Measurements from ENCODE around the gene SRD5A1.
"Not testable (repeated sequence)": the region's sequence is repeated elsewhere in the genome, so short reads cannot be mapped to it uniquely, and the experiment has no call there.

The SRD5A1 gene

DNA sequence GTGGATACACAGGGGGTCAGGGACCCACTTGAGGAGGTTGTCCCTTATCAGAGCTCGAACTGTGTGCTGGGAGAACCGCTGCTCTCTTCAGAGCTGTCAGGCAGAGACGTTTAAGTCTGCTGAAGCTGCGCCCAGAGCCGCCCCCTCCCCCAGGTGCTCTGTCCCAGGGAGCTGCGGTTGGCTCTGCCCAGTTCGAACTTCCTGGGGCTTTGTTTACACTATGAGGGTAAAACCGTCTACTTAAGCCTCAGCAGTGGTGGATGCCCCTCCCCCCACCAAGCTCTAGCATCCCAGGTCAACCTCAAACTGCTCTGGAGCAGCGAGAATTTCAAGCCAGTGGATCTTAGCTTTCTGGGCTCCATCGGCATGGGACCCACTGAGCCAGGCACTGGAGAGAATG, 15.9 kb downstream of the SRD5A1 start:
- DNase-seq, result no peak

DNA sequence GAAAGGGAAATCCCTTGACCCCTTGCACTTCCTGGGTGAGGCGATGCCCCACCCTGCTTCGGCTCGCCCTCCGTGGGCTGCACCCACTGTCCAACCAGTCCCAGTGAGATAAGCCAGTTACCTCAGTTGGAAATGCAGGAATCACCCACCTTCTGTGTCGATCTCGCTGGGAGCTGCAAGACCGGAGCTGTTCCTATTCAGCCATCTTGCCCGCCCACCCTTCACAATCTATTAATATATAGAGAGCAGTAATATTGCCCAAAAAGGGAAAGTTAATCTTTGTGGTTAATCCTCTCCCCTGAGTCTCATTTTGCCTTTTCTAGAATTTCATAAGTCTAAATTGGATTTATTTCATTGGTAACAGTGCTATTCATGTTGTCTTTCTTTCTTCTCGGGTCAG, 16.4 kb downstream of the SRD5A1 start:
- DNase-seq, result no peak

DNA sequence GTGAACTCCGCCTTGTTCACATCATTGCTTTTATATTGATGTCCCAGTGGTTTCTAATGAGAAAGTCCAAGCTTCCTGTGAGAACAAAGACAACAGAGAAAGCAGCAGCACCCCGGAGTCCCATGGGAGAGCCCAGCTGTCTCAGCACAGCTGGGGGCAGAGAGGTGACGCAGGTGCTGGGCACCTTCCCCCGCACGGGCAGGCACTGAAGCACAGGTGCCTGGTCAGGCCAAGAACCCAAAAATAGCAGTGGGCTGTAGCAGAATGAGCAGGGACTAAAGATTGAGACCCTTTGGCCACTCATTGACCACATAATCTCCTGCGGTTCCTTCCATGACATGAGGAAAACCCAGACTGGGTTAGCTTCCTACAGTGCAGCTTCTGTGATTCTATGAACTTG, 18.8 kb downstream of the SRD5A1 start:
- no peak for DNase-seq

DNA sequence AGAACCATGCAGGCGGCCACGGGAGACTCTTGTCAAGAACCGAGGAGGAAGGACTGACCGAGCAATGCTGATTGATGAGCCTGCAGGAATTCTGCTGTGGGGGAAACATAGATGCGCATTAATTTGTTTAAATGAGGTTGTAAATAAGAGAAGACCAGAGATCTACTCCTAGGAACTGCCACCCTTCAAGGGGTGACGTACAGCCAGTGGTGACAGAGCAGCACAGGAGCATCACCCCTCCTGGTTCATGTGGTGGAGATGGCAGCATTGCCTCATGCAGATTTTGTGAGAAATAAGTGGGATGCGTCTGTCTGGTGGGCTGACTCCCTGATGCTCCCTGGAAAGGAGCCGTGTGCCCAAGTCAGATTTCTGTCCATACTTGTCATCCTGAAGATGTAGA, 22.2 kb downstream of the SRD5A1 start:
- DNase-seq, result no peak

DNA sequence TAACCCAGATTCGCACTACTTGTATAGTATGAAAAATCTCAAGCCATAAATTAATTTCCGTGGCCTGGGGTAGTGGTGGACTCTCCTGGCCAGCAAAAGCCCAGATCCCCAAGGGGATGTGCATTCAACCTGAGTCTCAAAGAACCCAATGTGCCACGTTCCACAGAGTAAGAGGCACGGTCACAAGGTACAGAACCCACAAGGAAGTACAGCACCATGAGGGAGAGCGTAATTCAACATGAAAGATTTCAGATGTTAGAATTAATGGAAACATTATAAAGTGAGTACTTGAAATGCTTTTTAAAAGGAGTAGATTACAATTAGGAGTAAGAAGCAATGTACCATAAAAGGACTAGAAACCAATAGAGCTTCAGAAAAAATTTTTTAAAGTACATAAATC, 23.4 kb downstream of the SRD5A1 start:
- no peak for DNase-seq

DNA sequence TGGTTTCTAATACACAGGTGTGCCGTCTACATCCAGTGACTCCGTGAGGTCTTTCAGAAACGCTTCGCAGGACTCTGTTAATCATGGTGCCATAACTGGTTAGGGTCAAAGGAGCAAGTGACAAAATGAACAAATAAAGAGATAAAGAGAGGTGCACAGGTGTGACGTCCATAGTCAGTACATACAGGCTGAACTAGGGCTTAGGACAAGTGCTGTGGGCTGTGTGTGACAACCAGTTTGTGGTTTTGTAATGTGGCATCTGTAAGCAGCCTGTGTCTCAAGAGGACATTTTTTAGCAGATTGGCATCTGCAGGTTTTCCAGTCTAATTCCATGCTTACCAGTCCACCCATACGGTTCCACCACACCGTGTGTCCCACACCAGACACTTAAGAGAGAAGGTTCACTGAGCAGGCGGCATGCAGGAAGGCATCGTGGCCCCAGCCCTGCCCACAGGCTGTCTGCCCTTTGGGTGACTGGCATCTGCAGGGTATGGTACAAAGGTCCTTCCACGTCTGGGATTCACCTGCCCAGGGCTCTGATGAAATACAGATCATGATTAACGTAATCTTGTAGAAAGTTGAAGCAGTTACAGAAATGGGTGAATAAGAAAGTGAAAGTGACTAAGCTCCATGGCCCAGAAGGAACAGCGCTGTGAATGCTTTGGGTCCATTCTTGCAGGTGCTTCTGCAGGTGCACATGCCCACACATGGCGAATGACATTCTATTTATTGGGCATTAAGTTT, 26.9 kb downstream of the SRD5A1 start:
- DNase-seq, result no peak

DNA sequence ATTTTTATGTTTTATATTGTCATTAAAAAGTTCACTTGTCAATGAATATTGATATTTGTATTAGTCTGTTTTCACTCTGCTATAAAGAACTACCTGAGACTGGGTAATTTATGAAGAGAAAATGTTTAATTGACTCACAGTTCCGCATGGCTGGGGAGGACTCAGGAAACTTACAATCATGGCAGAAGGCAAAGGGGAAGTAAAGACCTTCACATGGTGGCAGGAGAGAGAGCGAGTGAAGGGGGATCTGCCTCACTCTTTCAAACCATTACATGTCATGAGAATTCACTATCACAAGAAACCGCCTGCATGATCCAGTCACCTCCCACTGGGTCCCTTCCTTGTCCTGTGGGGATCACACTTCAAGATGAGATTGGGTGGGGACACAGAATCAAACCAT, 27.4 kb downstream of the SRD5A1 start:
- no peak for DNase-seq

DNA sequence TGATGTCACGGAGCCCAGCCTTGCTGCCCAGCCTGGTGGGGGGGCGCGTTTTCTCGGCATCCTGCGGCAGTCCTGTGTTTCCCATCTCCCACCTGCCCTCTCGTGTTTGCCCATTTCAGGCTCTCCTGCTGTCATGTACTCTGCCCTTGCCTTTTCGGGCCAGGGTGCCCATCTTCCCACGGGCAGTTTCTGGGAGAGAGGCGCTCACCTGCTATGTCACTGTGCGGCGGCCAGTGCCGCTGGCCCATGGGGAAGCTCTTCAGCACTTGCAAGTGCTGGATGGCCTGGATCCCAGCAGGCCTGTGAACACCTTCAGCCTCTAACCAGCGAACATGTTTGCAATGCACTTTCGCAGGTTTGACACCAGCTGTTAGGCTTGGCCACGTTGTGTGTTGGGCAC, 33.5 kb downstream of the SRD5A1 start:
- no peak for DNase-seq

DNA sequence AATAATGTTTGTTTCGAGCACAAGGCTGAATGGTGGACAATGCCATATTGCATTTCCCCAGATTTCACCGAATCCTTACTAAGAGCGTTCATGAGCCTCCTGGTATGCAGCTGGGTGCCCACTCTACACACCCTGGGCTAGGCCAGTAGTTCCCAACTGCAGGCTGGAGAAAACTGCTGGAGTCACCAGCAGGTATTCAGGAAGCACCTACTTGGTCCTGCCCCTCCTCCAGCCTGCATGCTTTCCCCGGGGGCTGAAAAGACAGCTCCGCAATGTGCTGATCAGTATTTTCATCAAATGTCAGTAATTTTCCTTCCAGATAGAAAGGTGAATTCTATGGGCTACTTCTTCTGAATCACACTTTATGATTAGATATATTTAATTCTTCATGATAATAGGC, 34.4 kb downstream of the SRD5A1 start:
- DNase-seq, result no peak

DNA sequence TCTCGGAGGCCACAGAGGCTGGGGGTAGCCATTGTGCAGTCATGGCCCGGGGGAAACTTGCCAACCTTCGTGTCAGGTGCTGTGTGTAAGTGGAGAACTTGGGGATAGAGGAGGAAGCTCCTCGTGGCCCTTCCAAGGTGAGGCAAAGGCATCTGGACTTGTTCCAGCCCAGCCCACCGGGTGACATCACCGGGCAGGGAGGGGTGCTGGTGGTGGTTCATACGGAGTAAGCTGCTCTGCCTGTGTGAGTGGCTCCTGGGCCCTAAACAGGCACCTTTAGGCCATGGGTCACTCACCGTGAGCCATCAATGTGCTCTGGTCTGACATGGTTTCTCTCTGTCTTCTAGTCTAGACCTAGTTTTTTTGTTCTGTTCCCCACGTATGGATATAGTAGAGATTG, 35.5 kb downstream of the SRD5A1 start:
- not testable (repeated sequence) for DNase-seq

DNA sequence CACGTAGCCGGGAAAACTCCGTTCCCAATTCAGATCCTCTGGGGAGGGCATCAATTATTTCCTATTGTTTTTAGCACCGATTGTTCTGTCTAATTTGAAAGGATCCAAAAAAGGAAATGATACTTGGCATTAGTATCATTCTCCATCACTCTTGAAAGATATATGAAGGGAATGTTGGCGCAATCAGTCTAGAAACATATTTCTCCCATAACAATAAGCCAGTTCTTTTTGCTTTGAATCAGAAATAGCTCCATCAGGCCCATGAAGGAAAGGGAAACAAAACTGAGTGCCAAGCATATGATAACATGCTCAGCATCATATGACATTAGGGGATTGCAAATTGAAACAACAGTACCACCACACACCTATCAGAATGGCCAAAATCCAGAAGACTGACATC, 39.8 kb downstream of the SRD5A1 start:
- no peak for DNase-seq

DNA sequence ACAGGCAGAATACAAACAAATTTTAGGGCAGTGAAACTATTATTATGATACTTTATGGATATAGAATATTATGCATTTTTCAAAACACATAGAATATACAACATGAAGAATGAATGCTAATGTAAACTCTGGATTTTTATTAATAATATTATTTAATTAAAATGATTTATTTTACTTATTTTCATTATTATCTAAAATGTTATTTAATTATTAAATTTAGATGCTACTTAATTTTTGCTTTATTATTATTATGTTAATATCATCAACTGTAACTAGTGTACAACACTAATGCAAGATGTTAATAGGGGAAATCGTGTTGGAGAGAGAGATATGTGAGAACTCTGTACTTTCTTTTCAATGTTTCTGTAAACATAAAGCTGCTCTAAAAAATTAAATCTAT, 40.7 kb downstream of the SRD5A1 start:
- no peak for DNase-seq

DNA sequence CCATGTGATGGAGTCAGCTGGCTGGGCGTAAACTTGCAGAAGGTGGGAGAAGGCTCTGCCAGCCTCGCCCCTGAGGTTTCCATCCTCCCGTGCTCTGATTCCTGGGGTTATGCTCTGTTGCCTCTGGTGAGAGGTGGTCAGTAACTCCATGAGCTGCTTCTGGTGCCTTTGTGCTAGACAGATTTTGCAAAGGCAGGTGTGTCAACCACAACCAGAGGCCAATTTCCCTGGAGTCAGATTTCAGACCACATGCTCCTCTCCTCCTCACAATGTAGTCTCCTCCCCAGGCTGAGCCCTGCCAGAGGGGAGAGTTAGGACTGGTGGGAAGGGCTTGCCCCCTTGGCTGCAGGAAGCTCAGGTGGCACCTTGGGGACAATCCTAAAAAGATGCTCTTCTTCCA, 41.2 kb downstream of the SRD5A1 start:
- no peak for DNase-seq

DNA sequence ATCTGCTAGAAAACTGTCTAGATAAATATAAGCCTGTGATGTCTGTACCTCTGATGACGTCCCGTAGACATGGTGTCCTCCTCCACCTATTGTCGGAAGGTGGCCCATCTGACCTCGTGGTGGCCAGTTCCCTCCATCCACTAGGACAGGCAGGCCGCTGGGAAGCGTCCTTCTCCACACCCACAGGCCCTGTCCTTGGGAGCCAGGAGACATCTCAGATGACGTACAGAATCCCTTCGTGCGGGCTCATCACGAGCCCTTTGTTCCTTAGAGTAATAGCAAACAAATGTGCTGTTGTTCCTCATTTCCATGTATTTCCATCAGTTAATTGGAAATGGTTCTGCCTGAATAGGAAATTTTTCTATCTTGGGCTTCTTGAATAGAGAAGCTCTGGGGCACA, 41.6 kb downstream of the SRD5A1 start:
- DNase-seq, result no peak

DNA sequence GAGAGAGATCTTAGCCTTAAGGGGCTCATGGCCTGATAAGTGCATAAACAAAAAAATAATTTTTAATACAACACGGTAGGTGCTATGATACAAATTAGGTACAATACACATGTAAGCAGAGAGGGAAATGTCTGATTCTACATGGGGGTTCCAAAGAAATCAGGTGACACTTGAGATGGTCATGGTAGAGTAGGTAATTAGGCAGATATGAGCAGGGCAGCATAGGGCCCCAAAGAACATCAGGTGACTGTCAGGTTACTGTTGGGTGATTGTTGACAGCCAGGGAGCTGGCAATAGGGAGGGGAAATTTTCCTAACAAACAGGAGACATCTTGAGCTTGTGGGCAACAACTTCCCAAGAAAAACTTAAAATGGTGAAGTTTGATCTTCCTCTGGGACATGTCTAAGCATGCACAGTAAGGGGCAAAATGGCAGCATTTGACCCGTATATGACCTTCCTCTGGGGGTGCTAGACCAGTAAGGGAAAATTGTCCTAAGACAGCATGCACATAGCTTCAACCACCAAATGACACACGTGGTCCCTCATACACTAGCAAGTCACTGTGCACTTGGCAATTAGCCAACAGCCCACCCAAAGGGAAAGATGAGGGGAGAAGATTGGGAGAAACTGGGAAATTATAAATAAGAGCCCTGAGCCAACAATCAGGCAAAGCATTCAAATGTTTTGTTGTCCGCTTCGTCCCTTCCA, 42.7 kb downstream of the SRD5A1 start:
- no peak for DNase-seq

DNA sequence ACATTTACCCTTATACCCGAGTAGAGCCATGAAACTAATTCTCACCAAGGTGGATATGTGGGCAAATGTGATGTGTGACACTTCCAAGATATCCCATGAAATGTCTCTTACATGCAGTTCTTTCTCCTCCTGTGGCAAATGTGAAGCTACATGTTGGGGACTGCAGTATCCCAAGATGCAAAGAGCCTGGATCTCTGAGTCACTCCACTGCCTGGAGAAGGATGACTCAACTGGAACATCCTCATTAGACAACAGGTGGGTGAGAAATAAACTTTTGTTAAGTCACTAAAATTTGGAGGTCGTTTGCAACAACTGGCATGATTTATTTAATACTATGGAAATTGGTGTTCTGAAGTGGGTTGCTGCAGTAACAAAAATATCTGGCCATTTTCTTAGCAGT, 43.5 kb downstream of the SRD5A1 start:
- no peak for DNase-seq

DNA sequence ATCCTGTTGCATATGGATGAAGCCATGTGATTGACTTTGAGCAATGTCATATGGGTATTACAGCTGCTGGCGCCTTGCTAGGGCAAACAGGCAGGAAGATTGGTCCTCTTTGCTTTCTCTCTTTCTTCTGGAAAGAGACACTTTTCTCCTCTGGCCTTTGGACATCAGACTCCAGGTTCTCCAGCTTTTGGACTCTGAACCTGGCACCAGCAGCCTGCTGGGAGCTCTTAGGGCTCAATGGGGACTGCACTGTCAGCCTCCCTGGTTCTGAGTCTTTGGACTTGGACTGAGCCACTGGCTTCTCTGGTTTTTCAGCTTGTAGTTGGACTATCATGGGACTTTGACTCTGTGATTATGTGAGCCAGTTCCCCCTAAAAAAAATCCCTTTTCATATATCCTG, 45.1 kb downstream of the SRD5A1 start:
- DNase-seq, result no peak

DNA sequence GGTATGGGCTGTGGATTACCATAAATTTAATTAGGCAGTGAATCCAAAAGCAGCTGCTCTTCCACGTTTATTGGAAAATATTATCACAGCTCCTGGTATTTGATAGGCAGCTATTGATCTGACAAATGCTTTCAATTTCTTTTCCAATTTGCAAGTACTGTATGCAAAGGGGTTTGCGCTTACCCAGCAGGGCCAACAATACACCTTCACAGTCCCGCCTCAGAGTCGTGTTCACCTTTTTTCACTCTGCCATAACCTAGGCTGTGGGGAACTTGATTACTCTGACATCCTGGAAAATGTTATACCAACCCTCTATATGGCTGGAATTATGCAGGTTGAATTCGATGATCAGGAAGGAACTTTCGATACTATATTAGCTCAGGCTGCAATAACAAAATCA, 47.7 kb downstream of the SRD5A1 start:
- no peak for DNase-seq

DNA sequence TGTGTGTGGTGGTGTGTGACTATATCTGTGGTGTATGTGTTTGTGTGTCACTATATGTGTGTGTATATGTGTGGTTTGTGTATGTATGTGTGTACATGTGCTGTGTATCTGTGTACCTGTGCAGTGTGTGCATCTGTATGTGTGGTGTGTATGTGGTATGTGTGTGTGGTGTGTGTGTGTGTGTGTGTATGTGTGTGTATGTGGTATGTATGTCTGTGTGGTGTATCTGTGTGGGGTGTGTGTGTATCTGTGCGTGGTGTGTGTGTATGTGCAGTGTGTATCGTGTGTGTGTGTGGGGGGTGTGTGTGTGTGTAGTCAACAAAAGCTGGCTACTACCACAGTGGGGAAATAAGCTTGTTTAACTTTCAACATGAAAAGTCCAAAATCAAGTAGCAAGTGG, 48.4 kb downstream of the SRD5A1 start:
- DNase-seq, result no peak

DNA sequence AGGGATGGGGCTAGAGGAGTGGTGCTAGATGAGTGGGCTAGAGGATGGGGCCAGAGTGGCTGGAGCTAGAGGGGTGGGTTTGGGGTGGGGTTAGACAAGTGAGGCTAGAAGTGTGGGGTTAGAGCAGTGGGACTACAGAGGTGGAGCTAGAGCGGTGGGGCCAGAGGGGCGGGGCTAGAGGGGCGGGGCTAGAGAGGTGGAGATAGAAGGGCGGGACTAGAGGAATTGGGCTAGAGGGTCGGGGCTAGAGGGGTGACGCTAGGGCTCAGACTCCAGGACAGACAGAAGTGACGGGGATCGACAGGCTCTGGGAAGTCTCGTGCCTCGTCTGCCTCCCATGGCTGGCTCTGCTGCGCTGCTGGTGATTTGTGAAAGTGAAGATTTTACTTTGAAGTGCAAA, 49.0 kb downstream of the SRD5A1 start:
- DNase-seq, result no peak

DNA sequence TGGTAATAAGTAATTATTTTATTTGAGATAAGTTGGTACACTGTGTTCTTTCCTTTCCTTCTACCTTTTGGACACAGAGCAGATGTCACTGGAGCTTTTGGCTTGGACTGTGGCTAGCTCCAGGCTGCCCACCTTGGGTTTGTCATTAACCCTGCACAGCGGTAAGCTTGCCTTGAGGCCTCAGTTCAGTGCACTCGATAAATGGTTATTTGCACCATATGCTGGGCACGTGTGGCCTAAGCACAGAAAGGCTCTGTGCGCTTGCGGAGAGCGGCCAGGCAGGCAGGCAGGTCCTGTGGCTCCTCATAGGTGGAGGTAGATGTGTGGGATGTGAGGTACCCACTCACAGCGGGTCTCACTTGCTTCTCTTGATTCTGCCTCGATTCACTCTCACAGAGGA, 50.0 kb downstream of the SRD5A1 start:
- DNase-seq, result no peak

DNA sequence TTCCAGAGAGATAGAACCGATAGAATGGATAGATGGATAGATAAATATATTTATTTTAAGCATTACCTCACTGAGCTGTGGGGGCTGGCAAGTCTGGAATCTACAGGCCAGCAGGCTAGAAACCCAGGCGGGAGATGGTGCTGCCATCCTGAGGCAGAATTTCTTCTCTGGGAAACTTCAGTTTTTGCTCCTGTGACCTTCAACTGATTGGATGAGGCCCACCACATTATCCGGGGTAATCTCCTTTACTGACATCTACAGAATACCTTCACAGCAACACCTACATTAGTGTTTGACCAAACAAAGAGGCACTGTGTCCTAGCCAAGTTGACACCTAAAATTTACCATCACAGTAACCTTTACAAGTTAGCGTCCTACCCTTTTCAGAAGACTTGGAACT, 50.8 kb downstream of the SRD5A1 start:
- DNase-seq, result no peak

DNA sequence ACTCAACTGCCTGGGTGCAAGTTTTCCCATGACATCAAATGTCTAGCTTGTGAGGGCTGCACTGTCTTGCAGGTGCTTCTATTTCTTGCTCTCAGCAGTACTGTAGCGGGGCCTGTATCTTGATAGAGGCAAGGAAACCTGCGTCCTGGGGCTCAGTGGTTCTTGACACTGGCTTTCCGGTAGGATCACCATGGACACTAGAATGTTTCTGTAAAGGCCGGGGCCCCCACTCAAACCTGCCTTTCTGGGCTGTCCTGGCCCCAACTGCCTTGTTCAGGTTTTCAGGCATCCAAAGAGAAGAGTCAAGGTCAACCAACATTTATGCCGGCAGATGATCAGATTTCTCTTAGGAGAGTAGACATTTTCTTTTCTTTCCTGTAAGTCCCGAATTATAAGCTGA, 53.3 kb downstream of the SRD5A1 start:
- DNase-seq, result no peak

DNA sequence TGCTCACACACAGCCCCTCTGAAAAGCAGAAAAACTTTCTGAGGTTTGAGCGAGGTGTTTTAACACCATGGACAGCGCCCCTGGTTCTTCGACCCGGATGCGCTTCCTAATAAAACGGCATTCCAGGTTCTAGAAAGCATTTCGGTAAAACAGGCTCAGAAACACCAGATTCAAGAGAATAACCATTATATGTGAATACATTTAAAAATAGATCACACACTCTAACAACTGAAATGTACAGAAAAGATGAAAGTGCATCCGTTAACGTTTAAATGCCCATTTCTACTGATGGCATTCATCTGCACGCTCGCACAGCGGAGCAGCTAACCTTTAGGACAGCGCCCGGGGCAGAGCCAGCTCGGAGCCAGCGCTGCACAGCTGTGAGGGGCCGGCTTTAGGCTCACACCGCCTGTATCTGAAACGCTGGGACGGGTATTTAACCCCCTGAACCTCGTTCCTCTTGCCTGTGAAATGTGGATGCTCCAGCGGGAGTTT, 53.7 kb downstream of the SRD5A1 start:
- no peak for DNase-seq

DNA sequence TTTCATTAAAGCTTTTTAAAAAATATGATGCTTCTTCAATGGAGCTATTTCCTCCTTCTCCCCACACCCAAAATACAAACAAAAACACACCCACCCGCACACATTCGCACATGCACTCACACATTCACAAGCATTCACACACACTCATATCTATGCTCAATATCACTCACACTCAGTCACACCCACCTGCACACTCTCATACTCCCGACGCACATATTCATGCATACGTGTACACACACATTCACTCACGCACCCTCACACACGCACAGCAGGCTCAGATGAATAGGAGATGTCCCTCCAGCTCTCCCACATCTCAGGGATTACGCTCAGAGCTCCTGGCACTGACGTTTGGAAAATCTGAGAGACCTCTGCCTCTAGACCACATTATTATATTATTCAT, 54.3 kb downstream of the SRD5A1 start:
- no peak for DNase-seq
